ENCODE data around the gene FOXA2.

FOXA2 gene

GRCh38 chr20:22575737-22576136 is 8.6 kb downstream of the FOXA2 start:
- no peak for DNase-seq (ENCODE audit: low spot score)
- TF ChIP-seq CTCF (IDR thresholded peaks at IDR 0.05; ENCODE audit: extremely low read depth, missing control alignments), result no peak

- no peak for DNase-seq (ENCODE audit: low spot score)
- TF ChIP-seq CTCF (IDR thresholded peaks at IDR 0.05; ENCODE audit: extremely low read depth, missing control alignments), result no peak
These were observed 9.2 kb downstream of the FOXA2 start for GRCh38 chr20:22575087-22575721.

- no peak for TF ChIP-seq CTCF (IDR thresholded peaks at IDR 0.05; ENCODE audit: extremely low read depth, missing control alignments)
- DNase-seq (ENCODE audit: low spot score), result no peak
These were observed 9.8 kb downstream of the FOXA2 start for GRCh38 chr20:22574545-22575086.

GRCh38 chr20:22572491-22572890 is 11.9 kb downstream of the FOXA2 start:
- no peak for TF ChIP-seq CTCF (IDR thresholded peaks at IDR 0.05; ENCODE audit: extremely low read depth, missing control alignments)

GRCh38 chr20:22572023-22572422 is 12.3 kb downstream of the FOXA2 start:
- DNase-seq (ENCODE audit: low spot score), result no peak
- TF ChIP-seq CTCF (IDR thresholded peaks at IDR 0.05; ENCODE audit: extremely low read depth, missing control alignments), result no peak

More at GRCh38 chr20:22572491-22572890, 11.9 kb downstream of the FOXA2 start:
- DNase-seq (ENCODE audit: low spot score), result no peak

- TF ChIP-seq CTCF (IDR thresholded peaks at IDR 0.05; ENCODE audit: extremely low read depth, missing control alignments), result no peak
- DNase-seq (ENCODE audit: low spot score), result no peak
These were observed 15.0 kb downstream of the FOXA2 start for GRCh38 chr20:22569353-22569752.

- DNase-seq (ENCODE audit: low spot score), result no peak
- TF ChIP-seq CTCF (IDR thresholded peaks at IDR 0.05; ENCODE audit: extremely low read depth, missing control alignments), result no peak
These were observed 15.5 kb downstream of the FOXA2 start for GRCh38 chr20:22568872-22569344.
